Spleen (tissue), 11 donors: ENCODE measurements around the gene FEN1. TPM values are rescaled to one million over a fixed set of nuclear protein-coding genes. Genes with fewer than 3 reads are reported as not detected.

Experiments used
- DNase-seq: peaks from one replicate; pipeline ENCODE4 v3.0.0-alpha.2; 2020
- H3K27ac ChIP-seq, 8 donors: fragments of 200-600 bp; sonication (generic) in 7 of 8; 1 replicate in 4 of 8; 2 replicates in 4 of 8; pipeline versions ENCODE4 v1.5.0 to v1.8.0; 2016 to 2021; ENCODE audit warnings: inconsistent platforms in 4 of 8, mild to moderate bottlenecking in 4 of 8, moderate library complexity in 1 of 8
- H3K27me3 ChIP-seq, 7 donors: fragments of 200-600 bp; sonication (generic) in 6 of 7; replicated peaks in 1 of 7; 1 replicate in 4 of 7; 2 replicates in 3 of 7; pipeline versions ENCODE4 v1.5.0 to v1.8.0; 2016 to 2021; ENCODE audit warnings: inconsistent platforms in 3 of 7, mild to moderate bottlenecking in 1 of 7
- H3K36me3 ChIP-seq, 6 donors: fragments of 200-600 bp; sonication (generic) in 5 of 6; 1 replicate in 4 of 6; 2 replicates in 2 of 6; pipeline versions ENCODE4 v1.5.0 to v1.8.0; 2016 to 2021; ENCODE audit warnings: inconsistent platforms in 2 of 6
- H3K4me1 ChIP-seq, 6 donors: fragments of 200-600 bp; sonication (generic) in 5 of 6; 1 replicate in 3 of 6; 2 replicates in 3 of 6; pipeline versions ENCODE4 v1.5.0 to v1.8.0; 2016 to 2021; ENCODE audit warnings: inconsistent platforms in 3 of 6
- H3K4me3 ChIP-seq, 8 donors: fragments of 200-600 bp; sonication (generic) in 7 of 8; 1 replicate in 4 of 8; 2 replicates in 4 of 8; pipeline versions ENCODE4 v1.5.0 to v1.8.0; 2016 to 2021; ENCODE audit warnings: inconsistent platforms in 4 of 8, mild to moderate bottlenecking in 4 of 8, moderate library complexity in 2 of 8
- H3K9me3 ChIP-seq, 8 donors: fragments of 200-600 bp; sonication (generic) in 7 of 8; 1 replicate in 4 of 8; 2 replicates in 4 of 8; pipeline versions ENCODE4 v1.5.0 to v1.8.0; 2016 to 2021; ENCODE audit warnings: inconsistent platforms in 4 of 8
- CTCF ChIP-seq, 11 experiments: fragments of 200-600 bp in 7 of 11; fragments of 450-650 bp in 4 of 11; sonication (generic) in 4 of 11; IDR thresholded peaks in 8 of 11; conservative IDR thresholded peaks in 3 of 11; 1 replicate in 7 of 11; 2 replicates in 4 of 11; pipeline versions ENCODE4 v1.4.0 to v1.8.0; 2016 to 2021; ENCODE audit warnings: antibody characterized with exemption in 11 of 11, inconsistent platforms in 4 of 11, mild to moderate bottlenecking in 1 of 11
- POLR2A ChIP-seq, 3 donors: fragments of 450-650 bp; IDR thresholded peaks; one replicate each; pipeline ENCODE4 v1.5.1; 2017; ENCODE audit warnings: antibody characterized with exemption in 3 of 3, mild to moderate bottlenecking in 1 of 3
- POLR2AphosphoS5 ChIP-seq, 3 donors: sonication (generic); formaldehyde crosslinking; IDR thresholded peaks; one replicate each; pipeline ENCODE4 v1.5.1; 2017; ENCODE audit warnings: antibody characterized with exemption in 3 of 3
- WGBS, 5 donors: extraction: QIAGEN DNeasy Blood & Tissue Kit in 3 of 5; methylation state at CpG; one replicate each; pipeline versions ENCODE4 v1.1.5 to v1.1.7; 2013 to 2018; 5-methylcytosine and 5-hydroxymethylcytosine counted together
- intact Hi-C: fragments of 100-400 bp; cut with DNase I; formaldehyde crosslinking; loops from one replicate; pipeline ENCODE4 v1.15.0; 2023; ENCODE audit warnings: low total_unique reads
- polyA plus RNA-seq, 3 donors: library from polyadenylated mRNA; stranded (reverse); fragments of 200-250 nt; gene quantifications; one replicate each; pipeline ENCODE4 v1.2.1, GENCODE V29; 2013
- total RNA-seq, 7 donors: library from RNA; depleted of rRNA in 3 of 7; stranded (reverse); fragments of >200 nt in 3 of 7; fragmentation: NEBNext Ultra II Directional in 4 of 7; extraction: Animal tissue kit (Norgen Biotek cat#: 25700) in 4 of 7; gene quantifications; one replicate each; pipeline versions ENCODE4 v1.1.0 to v1.2.1, GENCODE V29; 2016 to 2021
- donor health status: healthy with polysubstance abuse.
- donor health status: DM: no; HTN: no; CAD: no; lungs with moderate emphysema.
- donor health status: DM: no; HTN: no; CAD: no.
- donor health status: Bipolar disorder and iron deficiency.
- donor health status: healthy.
- donor health status: DM: no; HTN: no; CAD: no.
- donor health status: DM: yes; HTN: yes; CAD: no.

The FEN1 gene
- total and polyA plus RNA-seq, 10 donors, result 7.3 to 17.2 (median 14.8) TPM

GRCh38 chr11:61787928-61788491 is 4.7 kb upstream of the FEN1 start:
- intact Hi-C loops, result no loop called here
- no peak for DNase-seq
- H3K36me3 ChIP-seq, result peaks cover 0 to 76% (median 61%) of the 10 kb centered on the region in 6 donors
- 62 to 81% (median 67%) methylated on average over 9 of the region's 9 CpGs for WGBS, 5 donors
- H3K27ac ChIP-seq, result no peak overlapping the region
- no peak overlapping the region for H3K4me3 ChIP-seq
- TF ChIP-seq CTCF (IDR thresholded peaks at IDR 0.05 in 8 of 11, conservative IDR thresholded peaks at IDR 0.05 in 3 of 11) (peak in 2 of 11 experiments; percentile 17 to 33), POLR2AphosphoS5 (IDR thresholded peaks at IDR 0.05) (no peak), POLR2A (IDR thresholded peaks at IDR 0.05) (no peak)
- no peaks in the 10 kb centered on the region for H3K9me3 ChIP-seq
- peaks cover 6 to 58% (median 15%) of the 10 kb centered on the region in 6 donors for H3K4me1 ChIP-seq
- H3K27me3 ChIP-seq, result no peaks in the 10 kb centered on the region

GRCh38 chr11:61791737-61792309 is 888 bp upstream of the FEN1 start:
- Histone ChIP-seq H3K27me3 (no peaks in the 10 kb centered on the region), H3K4me1 (peaks cover 10 to 69% (median 26%) of the 10 kb centered on the region in 6 donors), H3K4me3 (peak overlapping the region; percentile 65 to 96 (median 81)), H3K9me3 (no peaks in the 10 kb centered on the region), H3K36me3 (peaks cover 0 to 55% (median 42%) of the 10 kb centered on the region in 6 donors), H3K27ac (peak overlapping the region; percentile 92 to 99 (median 96))
- no peak for DNase-seq
- intact Hi-C loops, result loop anchor here (10.0 kb wide), 2 partner anchors 103 to 153 kb away; partner anchors contain the start of gene FADS3
- no peak for TF ChIP-seq POLR2AphosphoS5 (IDR thresholded peaks at IDR 0.05)
- TF ChIP-seq CTCF (IDR thresholded peaks at IDR 0.05 in 8 of 11, conservative IDR thresholded peaks at IDR 0.05 in 3 of 11), result no peak
- no peak for TF ChIP-seq POLR2A (IDR thresholded peaks at IDR 0.05)
- 5 to 7% (median 7%) methylated on average over 14 of the region's 14 CpGs for WGBS, 5 donors

GRCh38 chr11:61793083-61793828 is 545 bp downstream of the FEN1 start:
- Histone ChIP-seq H3K4me1 (peaks cover 10 to 72% (median 30%) of the 10 kb centered on the region in 6 donors), H3K4me3 (peak overlapping the region; percentile 65 to 96 (median 81)), H3K36me3 (peaks cover 0 to 43% (median 28%) of the 10 kb centered on the region in 6 donors), H3K27ac (peak overlapping the region; percentile 92 to 99 (median 96)), H3K27me3 (no peaks in the 10 kb centered on the region), H3K9me3 (no peaks in the 10 kb centered on the region)
- DNase-seq, result peak; percentile 58
- intact Hi-C loops, result loop anchor here (10.0 kb wide), 2 partner anchors 102 to 152 kb away; partner anchors contain the start of gene FADS3
- 3 to 6% (median 5%) methylated on average over 29 of the region's 29 CpGs for WGBS, 5 donors
- TF ChIP-seq CTCF (IDR thresholded peaks at IDR 0.05 in 8 of 11, conservative IDR thresholded peaks at IDR 0.05 in 3 of 11) (no peak), POLR2AphosphoS5 (IDR thresholded peaks at IDR 0.05) (no peak), POLR2A (IDR thresholded peaks at IDR 0.05) (no peak)
